DND-41 (cell line): ENCODE measurements around the gene ERC2.

ENCODE experiments used
- ATAC-seq: fragments of 200-7000 bp; cut with Tn5 transposase; 3 replicates; pipeline ENCODE4 v1.9.1; 2021; ENCODE audit warnings: low read depth; ENCODE audit not compliant: insufficient read depth
- DNase-seq: peaks from one replicate; pipeline ENCODE4 v3.0.0-alpha.2; 2020
- H2AFZ ChIP-seq: 2 replicates; pipeline ENCODE4 v1.6.0; 2012; ENCODE audit warnings: low read depth, low read length
- H3K27ac ChIP-seq: 2 replicates; pipeline ENCODE4 v1.5.1; 2012; ENCODE audit warnings: low read length, inconsistent platforms
- H3K27me3 ChIP-seq: fragments of 200-600 bp; sonication (generic); 2 replicates; pipeline ENCODE4 v1.6.0; 2012; ENCODE audit warnings: low read length, mild to moderate bottlenecking, inconsistent platforms; ENCODE audit not compliant: insufficient read depth, poor library complexity
- H3K36me3 ChIP-seq: 2 replicates; pipeline ENCODE4 v1.5.1; 2012; ENCODE audit warnings: low read length, inconsistent platforms; ENCODE audit not compliant: insufficient read depth
- H3K4me1 ChIP-seq: 2 replicates; pipeline ENCODE4 v1.5.1; 2012; ENCODE audit warnings: mild to moderate bottlenecking, low read length; ENCODE audit not compliant: insufficient read depth
- H3K4me2 ChIP-seq: 2 replicates; pipeline ENCODE4 v1.6.0; 2012; ENCODE audit warnings: mild to moderate bottlenecking, moderate library complexity, low read length, inconsistent platforms; ENCODE audit not compliant: insufficient read depth
- H3K4me3 ChIP-seq, 2 experiments: fragments of 200-600 bp in 1 of 2; shearing (Covaris generic) in 1 of 2; 2 replicates each; pipeline ENCODE4 v1.5.1; 2012 to 2016; ENCODE audit warnings: inconsistent platforms in 2 of 2, low read length in 2 of 2, mild to moderate bottlenecking in 2 of 2, low read depth in 1 of 2, moderate library complexity in 1 of 2
- H3K79me2 ChIP-seq: 2 replicates; pipeline ENCODE4 v1.6.0; 2012; ENCODE audit warnings: low read length, inconsistent platforms; ENCODE audit not compliant: insufficient read depth
- H3K9ac ChIP-seq: 2 replicates; pipeline ENCODE4 v1.6.0; 2012; ENCODE audit warnings: low read depth, mild to moderate bottlenecking, inconsistent platforms, low read length, moderate library complexity
- H3K9me3 ChIP-seq: 2 replicates; pipeline ENCODE4 v1.5.1; 2012; ENCODE audit warnings: low read length, moderate library complexity, mild to moderate bottlenecking, inconsistent platforms; ENCODE audit not compliant: insufficient read depth, severe bottlenecking
- H4K20me1 ChIP-seq: 2 replicates; pipeline ENCODE4 v1.6.0; 2012; ENCODE audit warnings: low read length; ENCODE audit not compliant: insufficient read depth
- CTCF ChIP-seq: IDR thresholded peaks from 2 replicates; pipeline ENCODE4 v1.5.1; 2012; ENCODE audit warnings: borderline replicate concordance, low read length, moderate library complexity, mild to moderate bottlenecking; ENCODE audit not compliant: poor library complexity, severe bottlenecking; ENCODE audit errors: extremely low read depth
- EZH2 ChIP-seq: IDR thresholded peaks from 3 replicates; pipeline ENCODE4 v1.6.1; 2012; ENCODE audit warnings: borderline replicate concordance, low read depth, mild to moderate bottlenecking, moderate library complexity, low read length, inconsistent platforms; ENCODE audit not compliant: severe bottlenecking

The ERC2 gene

GRCh38 chr3:55474213-55474632 is 994.0 kb downstream of the ERC2 start:
- H4K20me1 ChIP-seq = no peaks in the 10 kb centered on the region
- H3K27me3 ChIP-seq = peaks cover 4% of the 10 kb centered on the region
- H3K4me2 ChIP-seq = no peak overlapping the region
- H3K9me3 ChIP-seq = no peaks in the 10 kb centered on the region
- H3K79me2 ChIP-seq = no peaks in the 10 kb centered on the region
- no peak overlapping the region for H2AFZ ChIP-seq
- ATAC-seq = no peak
- no peaks in the 10 kb centered on the region for H3K4me1 ChIP-seq
- no peak overlapping the region for H3K27ac ChIP-seq
- DNase-seq = no peak
- no peaks in the 10 kb centered on the region for H3K36me3 ChIP-seq
- no peak overlapping the region for H3K4me3 ChIP-seq
- TF ChIP-seq EZH2 = no peak
- H3K9ac ChIP-seq = no peak overlapping the region

DNA sequence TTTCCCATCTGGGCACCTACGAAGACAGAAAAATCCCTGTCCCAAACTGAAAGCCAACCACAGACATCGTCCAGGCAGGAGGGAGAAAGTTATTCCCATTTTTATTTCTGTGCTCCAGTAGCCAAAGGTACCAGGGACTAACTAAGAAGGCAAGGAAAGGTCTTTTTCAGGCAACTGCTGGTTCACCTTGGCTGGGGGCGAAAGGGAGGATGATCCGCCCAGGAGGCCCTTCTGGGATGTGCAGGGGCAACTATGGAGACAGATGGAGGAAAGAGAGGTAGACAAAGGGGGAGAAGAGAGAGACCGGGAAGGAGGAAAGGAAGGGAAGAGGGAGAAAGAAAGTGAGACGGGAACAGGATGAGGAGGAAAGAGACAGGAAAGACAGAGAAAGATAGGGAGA is 994.5 kb downstream of the ERC2 start:
- DNase-seq (no peak), ATAC-seq (no peak)
- H3K27me3 ChIP-seq = peaks cover 4% of the 10 kb centered on the region
- H3K4me1 ChIP-seq = no peaks in the 10 kb centered on the region
- no peaks in the 10 kb centered on the region for H3K36me3 ChIP-seq
- H3K4me3 ChIP-seq = no peak overlapping the region
- no peak overlapping the region for H3K4me2 ChIP-seq
- no peak overlapping the region for H2AFZ ChIP-seq
- no peak overlapping the region for H3K9ac ChIP-seq
- H3K79me2 ChIP-seq = no peaks in the 10 kb centered on the region
- H3K27ac ChIP-seq = no peak overlapping the region
- TF ChIP-seq CTCF = no peak
- no peak for TF ChIP-seq EZH2
- H3K9me3 ChIP-seq = no peaks in the 10 kb centered on the region
- H4K20me1 ChIP-seq = no peaks in the 10 kb centered on the region

- no peaks in the 10 kb centered on the region for H3K27me3 ChIP-seq
- no peaks in the 10 kb centered on the region for H3K36me3 ChIP-seq
- no peak for ATAC-seq
- H3K27ac ChIP-seq = no peak overlapping the region
- no peak overlapping the region for H3K9ac ChIP-seq
- no peak for TF ChIP-seq EZH2
- TF ChIP-seq CTCF = no peak
- H4K20me1 ChIP-seq = no peaks in the 10 kb centered on the region
- no peak overlapping the region for H3K4me3 ChIP-seq
- H3K4me2 ChIP-seq = no peak overlapping the region
- DNase-seq = no peak
- H2AFZ ChIP-seq = no peak overlapping the region
- H3K79me2 ChIP-seq = no peaks in the 10 kb centered on the region
- H3K9me3 ChIP-seq = no peaks in the 10 kb centered on the region
- H3K4me1 ChIP-seq = no peaks in the 10 kb centered on the region
Measured at GRCh38 chr3:55471522-55472280, 996.6 kb downstream of the ERC2 start.

DNA sequence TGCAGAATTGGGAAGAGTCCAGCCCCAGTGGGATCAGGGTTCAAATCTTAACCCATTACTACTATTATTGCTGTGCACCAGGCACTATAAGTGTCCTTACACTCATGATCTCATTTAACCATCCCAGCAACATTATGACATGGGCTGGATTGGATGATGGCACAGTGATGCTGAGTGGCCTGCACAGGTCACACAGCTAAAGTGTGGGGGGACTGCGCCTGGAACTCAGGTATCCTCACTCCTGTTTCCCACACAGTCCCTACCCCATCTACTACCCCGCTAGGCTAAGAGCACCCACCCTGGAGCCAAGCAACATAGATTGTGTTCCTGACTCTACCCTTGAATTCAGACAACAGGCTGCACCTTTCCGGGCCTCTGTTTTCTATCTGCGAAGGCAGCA is 997.2 kb downstream of the ERC2 start:
- H3K9ac ChIP-seq = no peak overlapping the region
- DNase-seq (no peak), ATAC-seq (no peak)
- H3K4me2 ChIP-seq = no peak overlapping the region
- H3K9me3 ChIP-seq = no peaks in the 10 kb centered on the region
- no peaks in the 10 kb centered on the region for H3K27me3 ChIP-seq
- no peaks in the 10 kb centered on the region for H3K79me2 ChIP-seq
- no peaks in the 10 kb centered on the region for H3K4me1 ChIP-seq
- H4K20me1 ChIP-seq = no peaks in the 10 kb centered on the region
- H2AFZ ChIP-seq = no peak overlapping the region
- H3K4me3 ChIP-seq = no peak overlapping the region
- no peaks in the 10 kb centered on the region for H3K36me3 ChIP-seq
- no peak for TF ChIP-seq EZH2
- no peak for TF ChIP-seq CTCF
- H3K27ac ChIP-seq = no peak overlapping the region
